ENCODE measurements around the gene PRKCSH.

PRKCSH gene

GRCh38 chr19:11482384-11483050 is 47.1 kb downstream of the PRKCSH start:
- no peak for TF ChIP-seq ZFX (IDR thresholded peaks at IDR 0.05; ENCODE audit: borderline replicate concordance)
- peak; percentile 97 for TF ChIP-seq CTCF (IDR thresholded peaks at IDR 0.05)
- H3K27ac ChIP-seq: peak overlapping the region; percentile 67

GRCh38 chr19:11483366-11484111 is 48.1 kb downstream of the PRKCSH start:
- TF ChIP-seq ZFX (IDR thresholded peaks at IDR 0.05; ENCODE audit: borderline replicate concordance): no peak
- no peak for TF ChIP-seq CTCF (IDR thresholded peaks at IDR 0.05)
- no peak overlapping the region for H3K27ac ChIP-seq

GRCh38 chr19:11485245-11485837 is 49.9 kb downstream of the PRKCSH start:
- H3K27ac ChIP-seq: no peak overlapping the region
- no peak for TF ChIP-seq ZFX (IDR thresholded peaks at IDR 0.05; ENCODE audit: borderline replicate concordance)
- no peak for TF ChIP-seq CTCF (IDR thresholded peaks at IDR 0.05)

DNA sequence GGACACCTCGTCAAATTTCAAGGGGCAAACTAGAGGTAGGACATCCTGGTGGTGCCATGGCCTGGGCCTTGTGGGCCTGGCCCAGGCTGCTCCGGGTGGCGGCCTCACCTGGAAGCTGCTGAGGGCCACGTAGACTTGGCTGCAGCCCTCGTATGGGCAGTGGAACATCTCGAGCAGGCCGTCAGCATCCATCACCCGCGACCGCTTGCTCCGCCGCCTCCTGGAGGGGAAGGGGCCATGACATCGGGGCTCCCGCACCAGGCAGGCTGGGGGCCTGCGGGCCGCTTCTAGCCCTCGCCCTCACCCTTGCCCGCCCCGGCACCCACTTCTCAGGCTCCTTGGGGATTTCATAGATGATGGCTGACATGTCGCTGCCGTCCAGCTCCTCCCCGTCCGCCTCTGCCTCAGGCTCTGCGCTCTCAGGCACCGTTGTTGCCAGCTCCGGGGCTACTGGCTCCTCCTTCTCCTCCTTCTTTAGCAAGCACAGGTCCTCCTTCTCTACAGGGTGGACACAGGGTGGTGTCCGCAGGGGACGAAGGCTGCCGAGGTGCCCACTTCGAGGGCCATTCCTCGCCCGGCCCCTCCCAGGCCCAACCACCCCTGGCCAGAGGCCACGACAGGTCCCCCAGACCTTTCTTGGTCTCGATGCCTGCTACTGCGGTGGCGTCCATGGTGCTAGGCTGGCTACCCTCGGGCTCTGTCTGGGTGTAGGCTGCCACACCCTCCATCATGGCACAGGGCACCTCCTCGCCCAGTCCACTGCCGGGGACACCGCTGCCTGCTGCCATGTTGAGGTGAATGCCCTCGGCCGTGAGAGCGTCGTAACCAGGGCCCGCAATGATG is 51.4 kb downstream of the PRKCSH start:
- TF ChIP-seq CTCF (IDR thresholded peaks at IDR 0.05) (no peak), ZFX (IDR thresholded peaks at IDR 0.05; ENCODE audit: borderline replicate concordance) (no peak)
- H3K27ac ChIP-seq: no peak overlapping the region

DNA sequence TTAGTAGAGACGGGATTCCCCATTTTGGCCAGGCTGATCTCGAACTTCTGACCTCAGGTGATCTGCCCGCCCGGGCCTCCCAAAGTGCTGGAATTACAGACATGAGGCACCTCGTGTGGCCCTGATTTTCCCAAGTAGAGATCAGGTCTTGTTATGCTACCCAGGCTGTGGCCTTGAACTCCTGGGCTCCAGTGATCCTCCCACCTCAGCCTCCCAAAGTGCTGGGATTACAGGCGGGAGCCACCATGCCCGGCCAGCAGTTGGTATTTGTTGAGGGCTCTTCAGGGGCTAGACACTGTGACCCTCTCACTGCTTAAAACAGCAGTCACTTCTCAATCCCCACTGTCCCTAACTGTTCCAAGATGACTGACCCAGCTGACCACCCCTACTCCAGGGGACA is 53.9 kb downstream of the PRKCSH start:
- TF ChIP-seq CTCF (IDR thresholded peaks at IDR 0.05): no peak
- no peak for TF ChIP-seq ZFX (IDR thresholded peaks at IDR 0.05; ENCODE audit: borderline replicate concordance)

DNA sequence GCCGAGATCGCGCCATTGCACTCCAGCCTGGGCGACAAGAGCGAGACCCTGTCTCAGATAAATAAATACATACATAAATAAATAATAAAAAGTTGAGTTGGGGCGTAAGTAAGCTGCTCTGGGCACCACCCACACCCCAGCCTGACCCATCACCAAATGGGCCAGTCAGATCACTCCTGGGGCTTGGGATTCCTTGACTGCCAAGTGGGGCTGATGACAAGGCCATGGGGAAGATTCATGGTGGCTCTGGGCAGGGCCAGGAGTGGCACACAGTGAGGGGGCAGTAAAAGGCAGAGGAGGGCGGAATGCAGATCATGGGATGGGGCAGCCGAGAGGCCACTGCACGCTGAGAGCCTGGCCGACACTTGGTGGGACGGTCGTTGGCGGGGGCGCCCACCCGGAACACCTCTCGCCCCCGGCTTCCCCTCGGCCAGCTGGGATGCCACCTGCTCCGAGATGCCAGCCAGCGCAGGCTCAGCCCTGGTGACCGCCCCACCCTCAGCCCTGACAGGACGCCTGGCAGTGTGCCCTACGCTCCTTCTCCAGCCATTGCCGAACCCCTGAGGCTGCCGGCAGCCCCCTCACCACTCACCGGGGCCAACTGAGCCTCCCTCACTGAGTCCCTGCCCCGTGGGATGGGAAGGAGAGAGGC is 59.3 kb downstream of the PRKCSH start:
- H3K27ac ChIP-seq: no peak overlapping the region
- TF ChIP-seq ZFX (IDR thresholded peaks at IDR 0.05; ENCODE audit: borderline replicate concordance) (no peak), CTCF (IDR thresholded peaks at IDR 0.05) (no peak)

More for the DNA sequence above, 53.9 kb downstream of the PRKCSH start:
- H3K27ac ChIP-seq: no peak overlapping the region

All from 22Rv1 (cell line).